Measurements from ENCODE around the gene SKOR2. TPM values are rescaled to one million over a fixed set of nuclear protein-coding genes. Genes with fewer than 3 reads are reported as not detected.
A peak's percentile ranks its signal among the peaks of the same experiment; 100 is the strongest.

SKOR2 gene
- total RNA-seq, 3 donors from 2014 or later (not counting 1 experiment from before 2014, with no cell fraction given): not detected

DNA sequence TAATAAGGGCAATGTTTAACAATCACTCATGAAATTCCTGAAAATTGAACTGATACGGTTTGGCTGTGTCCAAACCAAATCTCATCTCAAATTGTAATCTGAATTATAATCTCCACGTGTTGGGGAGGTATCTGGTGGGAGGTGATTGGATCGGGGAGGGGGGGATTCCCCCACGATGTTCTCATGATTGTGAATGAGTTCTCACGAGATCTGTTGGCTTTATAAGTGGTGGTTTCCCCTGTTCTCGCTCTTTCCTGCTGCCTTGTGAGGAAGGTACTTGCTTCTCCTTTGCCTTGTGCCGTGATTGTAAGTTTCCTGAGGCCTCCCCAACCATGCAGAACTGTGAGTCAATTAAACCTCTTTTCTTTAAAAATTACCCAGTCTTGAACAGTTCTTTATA lies 34.0 kb upstream of the SKOR2 start:
- H3K4me3 Mint-ChIP-seq: no peak overlapping the region
- Histone ChIP-seq H3K27ac (ENCODE audit: low read length) (no peak overlapping the region), H3K36me3 (ENCODE audit: control insufficient read depth, insufficient read depth, low read length) (no peaks in the 10 kb centered on the region), H3K9me3 (ENCODE audit: control insufficient read depth, insufficient read depth, low read length) (no peaks in the 10 kb centered on the region), H3K4me1 (ENCODE audit: control insufficient read depth, insufficient read depth, low read length) (no peaks in the 10 kb centered on the region), H3K4me3 (ENCODE audit: low read length) (no peak overlapping the region), H3K27me3 (ENCODE audit: control insufficient read depth, insufficient read depth, low read length) (no peaks in the 10 kb centered on the region)
- H3K27me3 Mint-ChIP-seq (ENCODE audit: low read depth in 2 of 2): peaks cover 3 to 47% of the 10 kb centered on the region in 2 donors
- DNase-seq (no peak), ATAC-seq (no peak)
- no peaks in the 10 kb centered on the region for H3K9me3 Mint-ChIP-seq
- intact Hi-C loops (cut with micrococcal nuclease): no loop called here
- H3K27ac Mint-ChIP-seq: no peak overlapping the region
- H3K4me1 Mint-ChIP-seq: no peaks in the 10 kb centered on the region
- TF ChIP-seq, protein P1, sequence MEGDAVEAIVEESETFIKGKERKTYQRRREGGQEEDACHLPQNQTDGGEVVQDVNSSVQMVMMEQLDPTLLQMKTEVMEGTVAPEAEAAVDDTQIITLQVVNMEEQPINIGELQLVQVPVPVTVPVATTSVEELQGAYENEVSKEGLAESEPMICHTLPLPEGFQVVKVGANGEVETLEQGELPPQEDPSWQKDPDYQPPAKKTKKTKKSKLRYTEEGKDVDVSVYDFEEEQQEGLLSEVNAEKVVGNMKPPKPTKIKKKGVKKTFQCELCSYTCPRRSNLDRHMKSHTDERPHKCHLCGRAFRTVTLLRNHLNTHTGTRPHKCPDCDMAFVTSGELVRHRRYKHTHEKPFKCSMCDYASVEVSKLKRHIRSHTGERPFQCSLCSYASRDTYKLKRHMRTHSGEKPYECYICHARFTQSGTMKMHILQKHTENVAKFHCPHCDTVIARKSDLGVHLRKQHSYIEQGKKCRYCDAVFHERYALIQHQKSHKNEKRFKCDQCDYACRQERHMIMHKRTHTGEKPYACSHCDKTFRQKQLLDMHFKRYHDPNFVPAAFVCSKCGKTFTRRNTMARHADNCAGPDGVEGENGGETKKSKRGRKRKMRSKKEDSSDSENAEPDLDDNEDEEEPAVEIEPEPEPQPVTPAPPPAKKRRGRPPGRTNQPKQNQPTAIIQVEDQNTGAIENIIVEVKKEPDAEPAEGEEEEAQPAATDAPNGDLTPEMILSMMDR (IDR thresholded peaks at IDR 0.05): no peak
- WGBS (ENCODE audit: insufficient coverage): 39% methylated on average over 6 of the region's 7 CpGs
- H3K36me3 Mint-ChIP-seq: no peaks in the 10 kb centered on the region

DNA sequence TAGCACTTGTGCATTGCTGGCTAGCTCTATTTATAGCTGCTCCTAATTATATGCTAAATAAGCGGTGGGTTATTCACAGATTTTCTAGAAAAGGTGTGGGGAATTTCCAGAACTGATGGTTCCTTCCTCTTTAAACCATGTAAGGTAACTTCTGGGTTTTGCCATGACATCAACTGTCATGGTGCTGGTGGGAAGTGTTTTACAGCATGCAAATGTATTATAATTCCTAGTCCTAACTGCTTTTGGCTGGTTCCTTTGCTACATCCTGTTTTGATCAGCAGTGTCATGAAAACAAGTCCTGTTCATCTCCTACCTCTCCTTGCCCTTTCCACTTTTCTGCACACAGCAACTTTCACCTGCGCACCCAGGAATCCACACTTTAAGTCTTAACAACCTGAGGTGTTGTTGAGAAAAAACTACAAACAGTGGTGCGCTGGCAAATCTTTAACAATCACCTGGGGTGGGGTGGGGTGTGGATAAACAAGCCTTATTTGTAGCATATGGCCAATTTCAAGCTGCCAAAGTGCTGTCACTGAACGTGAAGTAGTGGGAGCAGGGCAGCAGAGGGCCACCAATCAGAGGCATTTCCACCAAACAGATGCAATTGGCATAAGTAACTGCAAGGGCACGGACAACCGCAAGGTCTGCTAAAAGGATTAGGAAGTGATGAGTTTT lies 33.4 kb upstream of the SKOR2 start:
- Histone ChIP-seq H3K4me1 (ENCODE audit: control insufficient read depth, insufficient read depth, low read length) (no peaks in the 10 kb centered on the region), H3K9me3 (ENCODE audit: control insufficient read depth, insufficient read depth, low read length) (no peaks in the 10 kb centered on the region), H3K27me3 (ENCODE audit: control insufficient read depth, insufficient read depth, low read length) (no peaks in the 10 kb centered on the region), H3K27ac (ENCODE audit: low read length) (no peak overlapping the region), H3K4me3 (ENCODE audit: low read length) (no peak overlapping the region), H3K36me3 (ENCODE audit: control insufficient read depth, insufficient read depth, low read length) (no peaks in the 10 kb centered on the region)
- intact Hi-C loops (cut with micrococcal nuclease): no loop called here
- Mint-ChIP-seq H3K9me3 (no peaks in the 10 kb centered on the region), H3K4me3 (no peak overlapping the region), H3K36me3 (no peaks in the 10 kb centered on the region), H3K27me3 (ENCODE audit: low read depth in 2 of 2) (peaks cover 3 to 47% of the 10 kb centered on the region in 2 donors), H3K4me1 (no peaks in the 10 kb centered on the region), H3K27ac (no peak overlapping the region)
- no peak for ATAC-seq
- DNase-seq: no peak
- TF ChIP-seq, protein P1 (IDR thresholded peaks at IDR 0.05): no peak
- WGBS (ENCODE audit: insufficient coverage): 75% methylated on average over 5 of the region's 6 CpGs

DNA sequence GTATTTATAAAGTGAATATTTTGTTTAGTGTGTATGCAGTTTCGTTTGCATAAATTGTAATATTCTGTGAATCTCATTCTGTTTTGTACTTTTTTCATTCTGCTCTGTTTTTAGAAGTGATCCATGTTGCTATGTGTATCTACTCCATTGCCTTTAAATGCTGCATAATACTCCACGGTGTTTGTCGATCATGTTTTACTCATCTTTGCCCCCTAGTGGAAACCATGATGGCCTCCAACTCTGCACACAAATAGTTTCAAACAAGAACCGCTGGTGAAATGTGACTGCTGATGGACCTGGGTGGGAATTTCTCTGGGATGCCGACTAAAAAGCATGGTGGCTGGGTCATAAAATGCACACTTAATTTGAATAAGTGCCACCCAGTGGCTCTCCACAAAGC lies 32.0 kb upstream of the SKOR2 start:
- no peaks in the 10 kb centered on the region for H3K9me3 ChIP-seq (ENCODE audit: control insufficient read depth, insufficient read depth, low read length)
- H3K4me3 Mint-ChIP-seq: no peak overlapping the region
- DNase-seq (peak in 1 of 2 donors; percentile 10), ATAC-seq (no peak)
- H3K36me3 ChIP-seq (ENCODE audit: control insufficient read depth, insufficient read depth, low read length): no peaks in the 10 kb centered on the region
- H3K4me3 ChIP-seq (ENCODE audit: low read length): no peak overlapping the region
- no peaks in the 10 kb centered on the region for H3K36me3 Mint-ChIP-seq
- WGBS (ENCODE audit: insufficient coverage): 52% methylated on average over 5 of the region's 5 CpGs
- H3K27me3 ChIP-seq (ENCODE audit: control insufficient read depth, insufficient read depth, low read length): no peaks in the 10 kb centered on the region
- peaks cover 0 to 1% of the 10 kb centered on the region in 2 donors for H3K9me3 Mint-ChIP-seq
- H3K27me3 Mint-ChIP-seq (ENCODE audit: low read depth in 2 of 2): peaks cover 4 to 47% of the 10 kb centered on the region in 2 donors
- no peaks in the 10 kb centered on the region for H3K4me1 Mint-ChIP-seq
- TF ChIP-seq, protein P1 (IDR thresholded peaks at IDR 0.05): no peak
- H3K27ac Mint-ChIP-seq: no peak overlapping the region
- intact Hi-C loops (cut with micrococcal nuclease): no loop called here
- no peak overlapping the region for H3K27ac ChIP-seq (ENCODE audit: low read length)
- no peaks in the 10 kb centered on the region for H3K4me1 ChIP-seq (ENCODE audit: control insufficient read depth, insufficient read depth, low read length)

DNA sequence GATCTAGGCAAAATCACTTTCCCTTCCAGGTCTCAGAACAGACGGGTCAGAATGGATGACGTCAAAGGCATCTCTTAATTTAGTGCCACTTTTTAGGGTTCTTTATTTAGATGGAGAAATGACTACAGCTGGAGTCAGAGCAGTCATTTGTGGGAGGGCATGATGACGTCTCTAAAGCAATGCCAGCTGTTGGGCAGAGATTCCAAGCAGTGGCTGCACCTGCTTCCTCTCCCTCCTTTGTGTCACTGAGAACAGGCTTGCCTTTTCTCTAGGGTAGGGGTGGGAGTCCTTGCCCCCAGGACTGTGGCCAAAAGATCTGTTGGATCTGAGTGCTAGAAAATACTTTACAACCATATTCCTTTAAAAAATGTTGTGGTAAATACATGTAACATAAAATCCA lies 28.7 kb upstream of the SKOR2 start:
- H3K4me3 ChIP-seq (ENCODE audit: low read length): no peak overlapping the region
- H3K27me3 ChIP-seq (ENCODE audit: control insufficient read depth, insufficient read depth, low read length): no peaks in the 10 kb centered on the region
- TF ChIP-seq, protein P1 (IDR thresholded peaks at IDR 0.05): no peak
- Mint-ChIP-seq H3K36me3 (no peaks in the 10 kb centered on the region), H3K4me1 (no peaks in the 10 kb centered on the region), H3K4me3 (no peak overlapping the region), H3K27me3 (ENCODE audit: low read depth in 2 of 2) (peaks cover 9 to 25% of the 10 kb centered on the region in 2 donors), H3K9me3 (peaks cover 0 to 2% of the 10 kb centered on the region in 2 donors), H3K27ac (no peak overlapping the region)
- WGBS (ENCODE audit: insufficient coverage): 48% methylated on average over 3 of the region's 3 CpGs
- DNase-seq (no peak), ATAC-seq (no peak)
- no peaks in the 10 kb centered on the region for H3K36me3 ChIP-seq (ENCODE audit: control insufficient read depth, insufficient read depth, low read length)
- H3K4me1 ChIP-seq (ENCODE audit: control insufficient read depth, insufficient read depth, low read length): no peaks in the 10 kb centered on the region
- H3K9me3 ChIP-seq (ENCODE audit: control insufficient read depth, insufficient read depth, low read length): no peaks in the 10 kb centered on the region
- intact Hi-C loops (cut with micrococcal nuclease): no loop called here
- no peak overlapping the region for H3K27ac ChIP-seq (ENCODE audit: low read length)
